H1 (cell line): Measurements from ENCODE around the gene TYMS. TPM values are rescaled to one million over a fixed set of nuclear protein-coding genes. Genes with fewer than 3 reads are reported as not detected.

Experiments
- ATF3 ChIP-seq: IDR thresholded peaks from 2 replicates; pipeline ENCODE4 v1.6.1; 2011; ENCODE audit warnings: low read depth, mild to moderate bottlenecking, low read length; ENCODE audit not compliant: insufficient read depth
- CEBPB ChIP-seq: IDR thresholded peaks from 2 replicates; pipeline ENCODE4 v1.6.1; 2012; ENCODE audit warnings: low read depth, low read length
- NRF1 ChIP-seq: IDR thresholded peaks from 2 replicates; pipeline ENCODE4 v1.6.1; 2011; ENCODE audit warnings: mild to moderate bottlenecking, low read depth, low read length, improper control_type of control experiment
- SAP30 ChIP-seq: fragments of 300-600 bp; sonication (generic); IDR thresholded peaks from 2 replicates; pipeline ENCODE4 v1.7.1; 2012; ENCODE audit warnings: low read length, moderate library complexity, mild to moderate bottlenecking, inconsistent platforms; ENCODE audit not compliant: insufficient read depth, insufficient replicate concordance
- SRF ChIP-seq: IDR thresholded peaks from 2 replicates; pipeline ENCODE4 v1.6.1; 2011; ENCODE audit warnings: mild to moderate bottlenecking, low read depth, low read length, moderate library complexity
- polyA plus RNA-seq, 7 experiments: library from polyadenylated mRNA; depleted of rRNA in 3 of 7; stranded (reverse) in 5 of 7; unstranded in 2 of 7; fragments of >200 nt in 5 of 7; fragments of 200-250 nt in 2 of 7; gene quantifications; 1 replicate in 5 of 7; 2 replicates in 1 of 7; 4 replicates in 1 of 7; pipeline versions ENCODE4 v1.2.1 to v1.2.3, GENCODE V29; 2011 to 2013; ENCODE audit warnings: missing spikeins in 2 of 7, mixed read lengths in 2 of 7
- total RNA-seq: library from RNA; stranded (reverse); fragmentation: NEBNext Ultra II Directional; extraction: Animal tissue kit (Norgen Biotek cat#: 25700); gene quantifications from 2 replicates; pipeline ENCODE4 v1.2.1, GENCODE V29; 2021
- TF ChIP-seq, protein P1 (sequence below): fragments of 300-600 bp; sonication (generic); IDR thresholded peaks from 2 replicates; pipeline ENCODE4 v1.7.1; 2012; ENCODE audit warnings: low read length, moderate library complexity, mild to moderate bottlenecking, inconsistent platforms; ENCODE audit not compliant: insufficient replicate concordance

The TYMS gene
- total and polyA plus RNA-seq, 2 of the 8 experiments (the other 6 are each of a cell fraction or from before 2014, with no cell fraction given) = 91.9 to 110 TPM

- TF ChIP-seq, protein P1, sequence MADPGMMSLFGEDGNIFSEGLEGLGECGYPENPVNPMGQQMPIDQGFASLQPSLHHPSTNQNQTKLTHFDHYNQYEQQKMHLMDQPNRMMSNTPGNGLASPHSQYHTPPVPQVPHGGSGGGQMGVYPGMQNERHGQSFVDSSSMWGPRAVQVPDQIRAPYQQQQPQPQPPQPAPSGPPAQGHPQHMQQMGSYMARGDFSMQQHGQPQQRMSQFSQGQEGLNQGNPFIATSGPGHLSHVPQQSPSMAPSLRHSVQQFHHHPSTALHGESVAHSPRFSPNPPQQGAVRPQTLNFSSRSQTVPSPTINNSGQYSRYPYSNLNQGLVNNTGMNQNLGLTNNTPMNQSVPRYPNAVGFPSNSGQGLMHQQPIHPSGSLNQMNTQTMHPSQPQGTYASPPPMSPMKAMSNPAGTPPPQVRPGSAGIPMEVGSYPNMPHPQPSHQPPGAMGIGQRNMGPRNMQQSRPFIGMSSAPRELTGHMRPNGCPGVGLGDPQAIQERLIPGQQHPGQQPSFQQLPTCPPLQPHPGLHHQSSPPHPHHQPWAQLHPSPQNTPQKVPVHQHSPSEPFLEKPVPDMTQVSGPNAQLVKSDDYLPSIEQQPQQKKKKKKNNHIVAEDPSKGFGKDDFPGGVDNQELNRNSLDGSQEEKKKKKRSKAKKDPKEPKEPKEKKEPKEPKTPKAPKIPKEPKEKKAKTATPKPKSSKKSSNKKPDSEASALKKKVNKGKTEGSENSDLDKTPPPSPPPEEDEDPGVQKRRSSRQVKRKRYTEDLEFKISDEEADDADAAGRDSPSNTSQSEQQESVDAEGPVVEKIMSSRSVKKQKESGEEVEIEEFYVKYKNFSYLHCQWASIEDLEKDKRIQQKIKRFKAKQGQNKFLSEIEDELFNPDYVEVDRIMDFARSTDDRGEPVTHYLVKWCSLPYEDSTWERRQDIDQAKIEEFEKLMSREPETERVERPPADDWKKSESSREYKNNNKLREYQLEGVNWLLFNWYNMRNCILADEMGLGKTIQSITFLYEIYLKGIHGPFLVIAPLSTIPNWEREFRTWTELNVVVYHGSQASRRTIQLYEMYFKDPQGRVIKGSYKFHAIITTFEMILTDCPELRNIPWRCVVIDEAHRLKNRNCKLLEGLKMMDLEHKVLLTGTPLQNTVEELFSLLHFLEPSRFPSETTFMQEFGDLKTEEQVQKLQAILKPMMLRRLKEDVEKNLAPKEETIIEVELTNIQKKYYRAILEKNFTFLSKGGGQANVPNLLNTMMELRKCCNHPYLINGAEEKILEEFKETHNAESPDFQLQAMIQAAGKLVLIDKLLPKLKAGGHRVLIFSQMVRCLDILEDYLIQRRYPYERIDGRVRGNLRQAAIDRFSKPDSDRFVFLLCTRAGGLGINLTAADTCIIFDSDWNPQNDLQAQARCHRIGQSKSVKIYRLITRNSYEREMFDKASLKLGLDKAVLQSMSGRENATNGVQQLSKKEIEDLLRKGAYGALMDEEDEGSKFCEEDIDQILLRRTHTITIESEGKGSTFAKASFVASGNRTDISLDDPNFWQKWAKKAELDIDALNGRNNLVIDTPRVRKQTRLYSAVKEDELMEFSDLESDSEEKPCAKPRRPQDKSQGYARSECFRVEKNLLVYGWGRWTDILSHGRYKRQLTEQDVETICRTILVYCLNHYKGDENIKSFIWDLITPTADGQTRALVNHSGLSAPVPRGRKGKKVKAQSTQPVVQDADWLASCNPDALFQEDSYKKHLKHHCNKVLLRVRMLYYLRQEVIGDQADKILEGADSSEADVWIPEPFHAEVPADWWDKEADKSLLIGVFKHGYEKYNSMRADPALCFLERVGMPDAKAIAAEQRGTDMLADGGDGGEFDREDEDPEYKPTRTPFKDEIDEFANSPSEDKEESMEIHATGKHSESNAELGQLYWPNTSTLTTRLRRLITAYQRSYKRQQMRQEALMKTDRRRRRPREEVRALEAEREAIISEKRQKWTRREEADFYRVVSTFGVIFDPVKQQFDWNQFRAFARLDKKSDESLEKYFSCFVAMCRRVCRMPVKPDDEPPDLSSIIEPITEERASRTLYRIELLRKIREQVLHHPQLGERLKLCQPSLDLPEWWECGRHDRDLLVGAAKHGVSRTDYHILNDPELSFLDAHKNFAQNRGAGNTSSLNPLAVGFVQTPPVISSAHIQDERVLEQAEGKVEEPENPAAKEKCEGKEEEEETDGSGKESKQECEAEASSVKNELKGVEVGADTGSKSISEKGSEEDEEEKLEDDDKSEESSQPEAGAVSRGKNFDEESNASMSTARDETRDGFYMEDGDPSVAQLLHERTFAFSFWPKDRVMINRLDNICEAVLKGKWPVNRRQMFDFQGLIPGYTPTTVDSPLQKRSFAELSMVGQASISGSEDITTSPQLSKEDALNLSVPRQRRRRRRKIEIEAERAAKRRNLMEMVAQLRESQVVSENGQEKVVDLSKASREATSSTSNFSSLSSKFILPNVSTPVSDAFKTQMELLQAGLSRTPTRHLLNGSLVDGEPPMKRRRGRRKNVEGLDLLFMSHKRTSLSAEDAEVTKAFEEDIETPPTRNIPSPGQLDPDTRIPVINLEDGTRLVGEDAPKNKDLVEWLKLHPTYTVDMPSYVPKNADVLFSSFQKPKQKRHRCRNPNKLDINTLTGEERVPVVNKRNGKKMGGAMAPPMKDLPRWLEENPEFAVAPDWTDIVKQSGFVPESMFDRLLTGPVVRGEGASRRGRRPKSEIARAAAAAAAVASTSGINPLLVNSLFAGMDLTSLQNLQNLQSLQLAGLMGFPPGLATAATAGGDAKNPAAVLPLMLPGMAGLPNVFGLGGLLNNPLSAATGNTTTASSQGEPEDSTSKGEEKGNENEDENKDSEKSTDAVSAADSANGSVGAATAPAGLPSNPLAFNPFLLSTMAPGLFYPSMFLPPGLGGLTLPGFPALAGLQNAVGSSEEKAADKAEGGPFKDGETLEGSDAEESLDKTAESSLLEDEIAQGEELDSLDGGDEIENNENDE = no peak
- no peak for TF ChIP-seq SRF
- TF ChIP-seq NRF1 = no peak
- TF ChIP-seq CEBPB = no peak
- no peak for TF ChIP-seq SAP30
- no peak for TF ChIP-seq ATF3
Measured at GRCh38 chr18:617970-618504, 39.4 kb upstream of the TYMS start (continued).
